ENCODE results near the gene FBN1.

GRCh38 chr15:48422401-48422800, 223.1 kb downstream of the FBN1 start:
- TF ChIP-seq POLR2A (IDR thresholded peaks at IDR 0.05) = no peak
- TF ChIP-seq, protein P1, sequence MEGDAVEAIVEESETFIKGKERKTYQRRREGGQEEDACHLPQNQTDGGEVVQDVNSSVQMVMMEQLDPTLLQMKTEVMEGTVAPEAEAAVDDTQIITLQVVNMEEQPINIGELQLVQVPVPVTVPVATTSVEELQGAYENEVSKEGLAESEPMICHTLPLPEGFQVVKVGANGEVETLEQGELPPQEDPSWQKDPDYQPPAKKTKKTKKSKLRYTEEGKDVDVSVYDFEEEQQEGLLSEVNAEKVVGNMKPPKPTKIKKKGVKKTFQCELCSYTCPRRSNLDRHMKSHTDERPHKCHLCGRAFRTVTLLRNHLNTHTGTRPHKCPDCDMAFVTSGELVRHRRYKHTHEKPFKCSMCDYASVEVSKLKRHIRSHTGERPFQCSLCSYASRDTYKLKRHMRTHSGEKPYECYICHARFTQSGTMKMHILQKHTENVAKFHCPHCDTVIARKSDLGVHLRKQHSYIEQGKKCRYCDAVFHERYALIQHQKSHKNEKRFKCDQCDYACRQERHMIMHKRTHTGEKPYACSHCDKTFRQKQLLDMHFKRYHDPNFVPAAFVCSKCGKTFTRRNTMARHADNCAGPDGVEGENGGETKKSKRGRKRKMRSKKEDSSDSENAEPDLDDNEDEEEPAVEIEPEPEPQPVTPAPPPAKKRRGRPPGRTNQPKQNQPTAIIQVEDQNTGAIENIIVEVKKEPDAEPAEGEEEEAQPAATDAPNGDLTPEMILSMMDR (IDR thresholded peaks at IDR 0.05) = no peak
- no peak for TF ChIP-seq EP300 (IDR thresholded peaks at IDR 0.05)
- TF ChIP-seq POLR2AphosphoS5 (IDR thresholded peaks at IDR 0.05) = no peak
